ENCODE data around the gene RHBG.

GRCh38 chr1:156416993-156417392, 48.0 kb downstream of the RHBG start:
- TF ChIP-seq CTCF (conservative IDR thresholded peaks at IDR 0.05 in 1 of 2, IDR thresholded peaks at IDR 0.05 in 1 of 2; ENCODE audit: extremely low read depth in 1 of 2, insufficient read depth in 1 of 2, low read depth in 1 of 2, low read length in 2 of 2), result no peak
- TF ChIP-seq EZH2 (IDR thresholded peaks at IDR 0.05; ENCODE audit: borderline replicate concordance, low read length), result no peak
